Psoas muscle (tissue), 8 donors: ENCODE results near the gene ETFA. TPM values are rescaled to one million over a fixed set of nuclear protein-coding genes. Genes with fewer than 3 reads are reported as not detected.

ENCODE experiments used
- ATAC-seq, 4 donors: fragments of 200-7000 bp; cut with Tn5 transposase; one replicate each; pipeline ENCODE4 v1.9.1; 2020; ENCODE audit warnings: moderate library complexity in 3 of 4, mild to moderate bottlenecking in 2 of 4
- DNase-seq, 2 donors: peaks; one replicate each; pipeline ENCODE4 v3.0.0-alpha.2; 2020
- H3K27ac ChIP-seq: fragments of 200-600 bp; one replicate; pipeline ENCODE4 v1.8.0; 2022
- H3K27me3 ChIP-seq, 3 donors: fragments of 200-600 bp in 1 of 3; one replicate each; pipeline versions ENCODE4 v1.6.1 to v1.8.0; 2013 to 2022; ENCODE audit warnings: low read length in 2 of 3, mild to moderate bottlenecking in 2 of 3, moderate library complexity in 1 of 3; ENCODE audit not compliant: insufficient read depth in 3 of 3
- H3K36me3 ChIP-seq, 2 donors: fragments of 200-600 bp in 1 of 2; one replicate each; pipeline versions ENCODE4 v1.6.1 to v1.8.0; 2013 to 2022; ENCODE audit warnings: low read depth in 1 of 2, mild to moderate bottlenecking in 1 of 2, moderate library complexity in 1 of 2; ENCODE audit not compliant: insufficient read depth in 1 of 2
- H3K4me1 ChIP-seq: fragments of 200-600 bp; one replicate; pipeline ENCODE4 v1.8.0; 2022
- H3K4me3 ChIP-seq: fragments of 200-600 bp; one replicate; pipeline ENCODE4 v1.8.0; 2022; ENCODE audit warnings: mild to moderate bottlenecking
- H3K9me3 ChIP-seq: fragments of 200-600 bp; one replicate; pipeline ENCODE4 v1.8.0; 2022
- CTCF ChIP-seq: fragments of 200-600 bp; IDR thresholded peaks from one replicate; pipeline ENCODE4 v1.8.0; 2022; ENCODE audit warnings: antibody characterized with exemption
- WGBS, 3 donors: extraction: QIAGEN DNeasy Blood & Tissue Kit; methylation state at CpG; one replicate each; pipeline versions ENCODE4 v1.1.6 to v1.1.7; 2013; 5-methylcytosine and 5-hydroxymethylcytosine counted together
- intact Hi-C, 2 donors: fragments of 100-400 bp; cut with DNase I; formaldehyde crosslinking; loops; one replicate each; pipeline versions ENCODE4 v1.11.0 to v1.14.2; 2022
- polyA plus RNA-seq, 3 donors: library from polyadenylated mRNA; stranded (reverse); fragments of 200-250 nt; gene quantifications; one replicate each; pipeline ENCODE4 v1.2.3, GENCODE V29; 2013
- total RNA-seq, 4 donors: library from RNA; stranded (reverse); fragmentation: NEBNext Ultra II Directional in 2 of 4; extraction: Animal tissue kit (Norgen Biotek cat#: 25700) in 2 of 4; gene quantifications; one replicate each; pipeline versions ENCODE4 v1.2.1 to v1.2.4, GENCODE V29; 2021 to 2023
- donor health status: healthy with polysubstance abuse.
- donor health status: DM: no; HTN: no; CAD: no; lungs with moderate emphysema.
- donor health status: Bipolar disorder and iron deficiency.
- donor health status: healthy.
- donor health status: DM: yes; HTN: yes; CAD: no.
- donor health status: DM: no; HTN: no; CAD: no.
- donor health status: DM: no; HTN: no; CAD: no.
- donor health status: DM: yes; HTN: yes; CAD: no.

ETFA gene
- total and polyA plus RNA-seq, 7 donors, result 257 to 368 (median 276) TPM

GRCh38 chr15:76217029-76217881 lies 94.0 kb downstream of the ETFA start:
- Histone ChIP-seq H3K36me3 (peaks cover 0 to 44% of the 10 kb centered on the region in 2 donors), H3K4me3 (no peak overlapping the region), H3K27ac (no peak overlapping the region), H3K27me3 (no peaks in the 10 kb centered on the region), H3K9me3 (no peaks in the 10 kb centered on the region), H3K4me1 (peaks cover 7% of the 10 kb centered on the region)
- DNase-seq, result no peak
- ATAC-seq, result peak in 3 of 4 donors; percentile 47 to 52 (median 52)
- TF ChIP-seq CTCF, result no peak
- intact Hi-C loops, result no loop called here
- 66 to 70% (median 66%) methylated on average over 7 of the region's 7 CpGs for WGBS, 3 donors

- DNase-seq (no peak), ATAC-seq (peak in 1 of 4 donors; percentile 30)
- Histone ChIP-seq H3K4me1 (peaks cover 7% of the 10 kb centered on the region), H3K36me3 (peaks cover 0 to 59% of the 10 kb centered on the region in 2 donors), H3K9me3 (no peaks in the 10 kb centered on the region), H3K4me3 (no peak overlapping the region), H3K27me3 (no peaks in the 10 kb centered on the region), H3K27ac (no peak overlapping the region)
- 82 to 91% (median 87%) methylated on average over 1 of the region's 1 CpG for WGBS, 3 donors
- intact Hi-C loops, result no loop called here
- TF ChIP-seq CTCF, result no peak
Observed at GRCh38 chr15:76215634-76216033, 95.6 kb downstream of the ETFA start.

DNA sequence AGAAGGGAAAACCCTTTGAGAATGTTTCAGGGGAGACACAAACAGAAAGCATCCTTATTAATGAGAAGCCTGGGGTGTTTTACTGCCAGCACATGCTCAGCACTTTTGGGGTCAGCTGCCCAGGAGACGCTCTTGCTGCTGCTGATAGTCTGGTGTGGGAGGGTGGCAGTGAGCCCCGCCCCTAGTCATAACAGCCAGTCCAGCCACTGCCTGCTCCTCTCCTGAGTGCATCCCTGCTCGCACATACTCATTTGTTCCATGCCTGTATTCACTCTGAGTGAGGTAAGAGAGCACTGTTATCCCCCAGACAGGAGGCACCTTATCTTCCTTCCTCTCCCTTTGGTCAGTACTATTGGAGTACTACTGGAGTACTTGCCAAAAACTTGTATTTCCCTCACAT lies 101.3 kb downstream of the ETFA start:
- TF ChIP-seq CTCF, result no peak

DNA sequence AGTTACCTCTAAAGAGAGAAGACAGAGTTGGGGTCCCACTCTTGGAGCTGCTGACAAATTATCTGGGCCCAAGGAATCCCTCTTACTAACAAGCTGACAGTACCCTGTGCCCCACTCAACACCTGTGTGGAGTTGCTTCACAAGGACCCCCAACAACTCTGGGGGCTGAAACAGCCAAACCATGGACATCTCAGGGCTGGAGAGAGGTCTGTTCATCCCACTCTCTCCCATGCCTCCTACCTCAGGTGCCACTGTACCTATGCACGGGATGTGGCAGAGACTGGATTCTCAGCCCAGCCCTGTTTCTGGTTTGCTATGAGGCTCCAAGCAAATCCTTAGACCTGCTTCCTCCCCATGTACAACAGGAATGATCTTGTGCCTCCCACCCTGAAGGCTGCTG lies 101.7 kb downstream of the ETFA start:
- H3K27me3 ChIP-seq, result no peaks in the 10 kb centered on the region
- peaks cover 0 to 59% of the 10 kb centered on the region in 2 donors for H3K36me3 ChIP-seq
- intact Hi-C loops, result no loop called here
- H3K4me1 ChIP-seq, result peaks cover 5% of the 10 kb centered on the region
- no peak for TF ChIP-seq CTCF
- DNase-seq (no peak), ATAC-seq (no peak)
- 96 to 100% (median 98%) methylated on average over 1 of the region's 1 CpG for WGBS, 3 donors
- no peak overlapping the region for H3K4me3 ChIP-seq
- no peak overlapping the region for H3K27ac ChIP-seq
- no peaks in the 10 kb centered on the region for H3K9me3 ChIP-seq

More for the DNA sequence above, 101.3 kb downstream of the ETFA start:
- Histone ChIP-seq H3K27ac (no peak overlapping the region), H3K27me3 (no peaks in the 10 kb centered on the region), H3K4me3 (no peak overlapping the region), H3K4me1 (peaks cover 5% of the 10 kb centered on the region), H3K9me3 (no peaks in the 10 kb centered on the region), H3K36me3 (peaks cover 0 to 63% of the 10 kb centered on the region in 2 donors)
- DNase-seq (no peak), ATAC-seq (no peak)
- WGBS, 3 donors, result 79 to 82% (median 81%) methylated on average over 3 of the region's 3 CpGs
- intact Hi-C loops, result no loop called here
